ENCODE data around the gene SRGN. TPM values are rescaled to one million over a fixed set of nuclear protein-coding genes. Genes with fewer than 3 reads are reported as not detected.

Gene SRGN
- total and polyA plus RNA-seq, 2 of the 8 experiments (the other 6 are each of a cell fraction or from before 2014, with no cell fraction given): 0.06 TPM; not detected in 1

GRCh38 chr10:69139961-69140360, 52.1 kb downstream of the SRGN start (continued):
- TF ChIP-seq CHD7 (IDR thresholded peaks at IDR 0.05; ENCODE audit: insufficient replicate concordance, low read length) (no peak), E2F6 (IDR thresholded peaks at IDR 0.05) (no peak), EGR1 (IDR thresholded peaks at IDR 0.05; ENCODE audit: borderline replicate concordance, low read depth, low read length) (no peak), KDM1A (IDR thresholded peaks at IDR 0.05; ENCODE audit: borderline replicate concordance, low read length) (no peak), CBX5 (IDR thresholded peaks at IDR 0.05; ENCODE audit: low read depth, low read length) (no peak), TAF7 (optimal IDR thresholded peaks at IDR 0.05; ENCODE audit: borderline replicate concordance, low read depth, low read length) (no peak), MAX (IDR thresholded peaks at IDR 0.05) (no peak), SP2 (IDR thresholded peaks at IDR 0.05; ENCODE audit: low read length) (no peak), CEBPB (IDR thresholded peaks at IDR 0.05; ENCODE audit: low read depth, low read length) (no peak)
- TF ChIP-seq, protein P1, sequence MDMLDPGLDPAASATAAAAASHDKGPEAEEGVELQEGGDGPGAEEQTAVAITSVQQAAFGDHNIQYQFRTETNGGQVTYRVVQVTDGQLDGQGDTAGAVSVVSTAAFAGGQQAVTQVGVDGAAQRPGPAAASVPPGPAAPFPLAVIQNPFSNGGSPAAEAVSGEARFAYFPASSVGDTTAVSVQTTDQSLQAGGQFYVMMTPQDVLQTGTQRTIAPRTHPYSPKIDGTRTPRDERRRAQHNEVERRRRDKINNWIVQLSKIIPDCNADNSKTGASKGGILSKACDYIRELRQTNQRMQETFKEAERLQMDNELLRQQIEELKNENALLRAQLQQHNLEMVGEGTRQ (IDR thresholded peaks at IDR 0.05; ENCODE audit: low read length): no peak
